Astrocyte (in vitro differentiated cells and primary cell): Measurements from ENCODE around the gene CHCHD6. TPM values are rescaled to one million over a fixed set of nuclear protein-coding genes. Genes with fewer than 3 reads are reported as not detected.

Experiments
- DNase-seq: peaks from one replicate; pipeline ENCODE4 v3.0.0-alpha.2; 2010; ENCODE audit warnings: low read depth
- FAIRE-seq: peaks from 2 replicates; lab custom pipeline; 2011; peaks lifted over from hg19 to GRCh38; lab: Jason Lieb, UNC
- H2AFZ ChIP-seq: 2 replicates; pipeline ENCODE4 v1.6.0; 2012; ENCODE audit warnings: low read depth, low read length, inconsistent platforms
- H3K27ac ChIP-seq: 2 replicates; pipeline ENCODE4 v1.5.1; 2011; ENCODE audit warnings: low read depth, low read length, inconsistent platforms
- H3K27me3 ChIP-seq: 2 replicates; pipeline ENCODE4 v1.6.0; 2011; ENCODE audit warnings: low read length, inconsistent platforms; ENCODE audit not compliant: insufficient read depth
- H3K36me3 ChIP-seq: 2 replicates; pipeline ENCODE4 v1.5.1; 2011; ENCODE audit warnings: low read length, inconsistent platforms; ENCODE audit not compliant: insufficient read depth
- H3K4me1 ChIP-seq: 2 replicates; pipeline ENCODE4 v1.5.1; 2011; ENCODE audit warnings: low read length, inconsistent platforms; ENCODE audit not compliant: insufficient read depth
- H3K4me2 ChIP-seq: 2 replicates; pipeline ENCODE4 v1.6.0; 2012; ENCODE audit warnings: low read length, inconsistent platforms
- H3K4me3 ChIP-seq: 2 replicates; pipeline ENCODE4 v1.5.1; 2011; ENCODE audit warnings: low read depth, mild to moderate bottlenecking, low read length, inconsistent platforms; ENCODE audit not compliant: insufficient read depth
- H3K79me2 ChIP-seq: 2 replicates; pipeline ENCODE4 v1.6.0; 2012; ENCODE audit warnings: mild to moderate bottlenecking, low read length, inconsistent platforms; ENCODE audit not compliant: insufficient read depth
- H3K9ac ChIP-seq: 2 replicates; pipeline ENCODE4 v1.6.0; 2012; ENCODE audit warnings: mild to moderate bottlenecking, low read length, inconsistent platforms
- H3K9me3 ChIP-seq: 2 replicates; pipeline ENCODE4 v1.5.1; 2012; ENCODE audit warnings: low read depth, mild to moderate bottlenecking, low read length, inconsistent platforms; ENCODE audit not compliant: insufficient read depth
- H4K20me1 ChIP-seq: 2 replicates; pipeline ENCODE4 v1.6.0; 2012; ENCODE audit warnings: low read length, inconsistent platforms; ENCODE audit not compliant: insufficient read depth
- H3K27ac Mint-ChIP-seq: one replicate; pipeline ENCODE4 v1.8.0; 2021; ENCODE audit warnings: mild to moderate bottlenecking, mixed read lengths; ENCODE audit not compliant: unreplicated experiment
- H3K27me3 Mint-ChIP-seq: one replicate; pipeline ENCODE4 v1.8.0; 2021; ENCODE audit warnings: low read depth, mixed read lengths; ENCODE audit not compliant: unreplicated experiment
- H3K36me3 Mint-ChIP-seq: one replicate; pipeline ENCODE4 v1.8.0; 2021; ENCODE audit warnings: low read depth, mixed read lengths; ENCODE audit not compliant: unreplicated experiment
- H3K4me1 Mint-ChIP-seq: one replicate; pipeline ENCODE4 v1.8.0; 2021; ENCODE audit warnings: low read depth, mixed read lengths; ENCODE audit not compliant: unreplicated experiment
- H3K4me3 Mint-ChIP-seq: one replicate; pipeline ENCODE4 v1.8.0; 2021; ENCODE audit warnings: mild to moderate bottlenecking, moderate library complexity, mixed read lengths; ENCODE audit not compliant: unreplicated experiment
- H3K9me3 Mint-ChIP-seq: one replicate; pipeline ENCODE4 v1.8.0; 2021; ENCODE audit warnings: mild to moderate bottlenecking, mixed read lengths; ENCODE audit not compliant: unreplicated experiment
- EZH2 ChIP-seq: IDR thresholded peaks from 2 replicates; pipeline ENCODE4 v1.6.1; 2012; ENCODE audit warnings: mild to moderate bottlenecking, low read length, inconsistent platforms; ENCODE audit not compliant: insufficient read depth
- total RNA-seq: library from RNA; stranded (reverse); gene quantifications from 2 replicates; pipeline ENCODE4 v1.2.1, GENCODE V29; 2021
- TF ChIP-seq, protein P1 (sequence below): IDR thresholded peaks from 2 replicates; pipeline ENCODE4 v1.5.1; 2011; ENCODE audit warnings: low read depth, mild to moderate bottlenecking, inconsistent platforms, low read length, moderate library complexity; ENCODE audit not compliant: insufficient read depth

The CHCHD6 gene
- total RNA-seq, 1 donor from 2014 or later: 21.1 TPM

DNA sequence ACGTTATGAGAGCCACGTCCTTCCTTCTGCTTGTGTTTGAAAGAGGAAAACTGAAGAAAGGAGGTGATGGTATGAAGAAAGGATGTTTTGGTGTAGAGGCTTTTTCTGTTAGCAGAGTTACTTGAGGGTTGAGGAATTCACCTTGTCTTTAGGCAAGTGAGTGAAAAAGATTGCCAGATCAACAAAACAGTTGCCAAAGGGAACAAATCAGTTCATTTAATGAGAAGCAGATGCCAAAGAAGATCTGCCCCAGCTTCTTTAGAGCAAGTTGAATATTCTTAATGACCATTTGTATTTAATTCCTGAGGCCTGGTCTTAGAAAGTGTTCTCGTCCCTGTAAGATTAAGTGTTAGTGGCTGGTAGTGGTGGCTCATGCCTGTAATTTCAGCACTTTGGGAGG is 2.6 kb downstream of the CHCHD6 start:
- Histone ChIP-seq H3K9ac (no peak overlapping the region), H3K9me3 (no peaks in the 10 kb centered on the region), H3K4me3 (no peak overlapping the region), H3K27ac (no peak overlapping the region), H2AFZ (no peak overlapping the region), H3K36me3 (no peaks in the 10 kb centered on the region), H4K20me1 (peaks cover 31% of the 10 kb centered on the region), H3K79me2 (peaks cover 20% of the 10 kb centered on the region), H3K4me2 (no peak overlapping the region), H3K27me3 (no peaks in the 10 kb centered on the region), H3K4me1 (peaks cover 15% of the 10 kb centered on the region)
- peaks cover 8% of the 10 kb centered on the region for H3K4me1 Mint-ChIP-seq
- peaks cover 5% of the 10 kb centered on the region for H3K27me3 Mint-ChIP-seq
- DNase-seq (no peak), FAIRE-seq (no peak)
- no peak overlapping the region for H3K4me3 Mint-ChIP-seq
- H3K9me3 Mint-ChIP-seq: no peaks in the 10 kb centered on the region
- no peak for TF ChIP-seq EZH2
- TF ChIP-seq, protein P1, sequence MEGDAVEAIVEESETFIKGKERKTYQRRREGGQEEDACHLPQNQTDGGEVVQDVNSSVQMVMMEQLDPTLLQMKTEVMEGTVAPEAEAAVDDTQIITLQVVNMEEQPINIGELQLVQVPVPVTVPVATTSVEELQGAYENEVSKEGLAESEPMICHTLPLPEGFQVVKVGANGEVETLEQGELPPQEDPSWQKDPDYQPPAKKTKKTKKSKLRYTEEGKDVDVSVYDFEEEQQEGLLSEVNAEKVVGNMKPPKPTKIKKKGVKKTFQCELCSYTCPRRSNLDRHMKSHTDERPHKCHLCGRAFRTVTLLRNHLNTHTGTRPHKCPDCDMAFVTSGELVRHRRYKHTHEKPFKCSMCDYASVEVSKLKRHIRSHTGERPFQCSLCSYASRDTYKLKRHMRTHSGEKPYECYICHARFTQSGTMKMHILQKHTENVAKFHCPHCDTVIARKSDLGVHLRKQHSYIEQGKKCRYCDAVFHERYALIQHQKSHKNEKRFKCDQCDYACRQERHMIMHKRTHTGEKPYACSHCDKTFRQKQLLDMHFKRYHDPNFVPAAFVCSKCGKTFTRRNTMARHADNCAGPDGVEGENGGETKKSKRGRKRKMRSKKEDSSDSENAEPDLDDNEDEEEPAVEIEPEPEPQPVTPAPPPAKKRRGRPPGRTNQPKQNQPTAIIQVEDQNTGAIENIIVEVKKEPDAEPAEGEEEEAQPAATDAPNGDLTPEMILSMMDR: no peak
- H3K36me3 Mint-ChIP-seq: peaks cover 5% of the 10 kb centered on the region
- no peak overlapping the region for H3K27ac Mint-ChIP-seq

DNA sequence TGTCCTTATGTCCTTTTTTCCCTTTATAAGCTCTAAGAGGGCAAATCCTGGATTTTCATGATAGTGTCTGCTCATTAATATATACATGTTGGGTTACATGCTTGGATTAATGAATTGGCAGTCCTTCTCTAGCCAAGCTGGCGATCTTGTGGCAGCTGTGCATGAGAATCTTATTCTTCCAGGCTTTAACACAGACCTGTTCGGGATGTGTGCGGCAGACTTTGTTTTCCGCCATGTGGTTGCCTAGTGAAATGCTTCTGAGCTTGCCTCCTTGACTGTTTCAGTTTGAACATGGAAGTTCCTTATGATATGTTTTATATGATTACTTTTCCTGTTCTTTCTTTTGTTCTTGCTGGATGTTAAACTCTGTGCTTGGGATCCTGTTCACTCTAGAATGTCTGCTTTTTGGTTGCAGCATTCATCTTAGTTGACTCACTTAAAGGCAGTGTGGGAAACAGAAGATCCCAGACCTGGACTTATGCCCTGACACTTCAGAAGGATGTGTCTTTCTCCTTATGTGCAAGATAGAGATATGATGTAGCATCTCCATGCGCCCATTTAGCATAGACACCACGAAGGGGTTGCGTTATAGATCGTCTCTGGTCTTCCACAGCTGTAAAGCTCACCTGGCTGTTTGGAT is 7.2 kb downstream of the CHCHD6 start:
- Histone ChIP-seq H3K4me1 (no peaks in the 10 kb centered on the region), H3K79me2 (peaks cover 17% of the 10 kb centered on the region), H3K9me3 (no peaks in the 10 kb centered on the region), H3K9ac (no peak overlapping the region), H4K20me1 (peaks cover 50% of the 10 kb centered on the region), H3K27ac (no peak overlapping the region), H3K27me3 (no peaks in the 10 kb centered on the region), H2AFZ (no peak overlapping the region), H3K36me3 (no peaks in the 10 kb centered on the region), H3K4me3 (no peak overlapping the region), H3K4me2 (no peak overlapping the region)
- TF ChIP-seq, protein P1: no peak
- no peak for TF ChIP-seq EZH2
- no peaks in the 10 kb centered on the region for H3K27me3 Mint-ChIP-seq
- DNase-seq (peak; percentile 46), FAIRE-seq (no peak)
- no peak overlapping the region for H3K4me3 Mint-ChIP-seq
- no peaks in the 10 kb centered on the region for H3K9me3 Mint-ChIP-seq
- peaks cover 10% of the 10 kb centered on the region for H3K36me3 Mint-ChIP-seq
- peaks cover 7% of the 10 kb centered on the region for H3K4me1 Mint-ChIP-seq
- peak overlapping the region; percentile 54 for H3K27ac Mint-ChIP-seq

DNA sequence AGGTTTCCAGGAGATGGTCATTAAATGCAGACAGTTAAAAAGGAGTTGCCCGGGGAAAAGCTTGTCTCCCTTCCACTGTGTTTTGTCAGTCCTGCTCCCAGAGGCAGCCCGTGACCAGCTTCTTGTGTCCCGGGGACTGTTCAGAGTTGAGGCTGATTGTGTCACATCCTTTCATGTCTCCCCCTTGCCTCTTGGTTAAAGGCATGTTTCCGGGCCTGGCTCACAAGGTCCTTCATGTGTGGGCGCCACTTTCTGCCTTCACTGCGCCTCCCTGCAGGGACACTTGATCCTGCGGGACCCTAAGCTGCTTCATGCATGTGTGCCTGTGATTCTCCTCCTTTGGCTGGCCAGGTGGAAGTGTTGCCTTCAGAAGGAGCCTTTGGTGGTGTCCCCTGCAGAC is 9.2 kb downstream of the CHCHD6 start:
- Mint-ChIP-seq H3K36me3 (peaks cover 5% of the 10 kb centered on the region), H3K9me3 (no peaks in the 10 kb centered on the region), H3K4me1 (peaks cover 7% of the 10 kb centered on the region), H3K27ac (peak overlapping the region; percentile 70), H3K4me3 (no peak overlapping the region), H3K27me3 (no peaks in the 10 kb centered on the region)
- no peak overlapping the region for H3K9ac ChIP-seq
- DNase-seq (no peak), FAIRE-seq (no peak)
- no peaks in the 10 kb centered on the region for H3K4me1 ChIP-seq
- H3K79me2 ChIP-seq: peaks cover 9% of the 10 kb centered on the region
- no peak overlapping the region for H2AFZ ChIP-seq
- peaks cover 50% of the 10 kb centered on the region for H4K20me1 ChIP-seq
- TF ChIP-seq, protein P1: no peak
- no peak for TF ChIP-seq EZH2
- no peaks in the 10 kb centered on the region for H3K36me3 ChIP-seq
- no peaks in the 10 kb centered on the region for H3K27me3 ChIP-seq
- H3K4me3 ChIP-seq: no peak overlapping the region
- H3K27ac ChIP-seq: no peak overlapping the region
- H3K9me3 ChIP-seq: no peaks in the 10 kb centered on the region
- H3K4me2 ChIP-seq: no peak overlapping the region
